Measurements from ENCODE around the gene TSLP.

Gene TSLP

DNA sequence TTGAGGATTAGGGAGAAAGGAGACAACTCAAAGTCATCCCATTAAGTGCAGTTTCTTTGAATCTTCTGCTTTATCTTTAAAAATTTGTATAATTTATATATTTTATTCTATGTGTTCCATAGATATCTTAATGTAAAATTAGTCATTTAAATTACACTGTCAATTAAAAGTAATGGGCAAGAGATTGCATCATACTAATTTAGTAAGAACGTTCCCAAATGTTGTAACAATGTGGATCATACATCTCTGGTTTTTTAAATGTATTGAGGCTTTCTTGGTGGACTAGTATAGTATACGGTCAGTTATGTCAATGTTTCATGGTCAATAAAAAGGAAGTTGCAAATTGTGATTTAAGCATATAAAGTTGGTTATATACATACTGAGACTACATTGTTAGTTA lies 6.2 kb downstream of the TSLP start:
- Histone ChIP-seq H4K91ac (ENCODE audit: low read depth, low read length, poor library complexity) (no peak overlapping the region), H3K23ac (ENCODE audit: low read depth, low read length, poor library complexity) (no peak overlapping the region), H3K4me3 (ENCODE audit: low read length in 2 of 2) (no peak overlapping the region), H3K4ac (ENCODE audit: low read length) (no peak overlapping the region), H2BK5ac (ENCODE audit: low read length) (no peak overlapping the region), H2AFZ (ENCODE audit: low read length) (no peak overlapping the region), H3K18ac (ENCODE audit: low read length) (no peak overlapping the region), H3K27ac (replicated peaks; ENCODE audit: low read length) (no peak overlapping the region), H2BK15ac (ENCODE audit: low read length) (no peak overlapping the region), H3K9me3 (replicated peaks in 1 of 2; ENCODE audit: control insufficient read depth in 2 of 2, insufficient read depth in 1 of 2, low read depth in 1 of 2, low read length in 2 of 2) (no peaks in the 10 kb centered on the region), H3K9ac (ENCODE audit: low read depth, low read length, poor library complexity) (no peak overlapping the region), H3K79me1 (ENCODE audit: low read depth, low read length) (no peaks in the 10 kb centered on the region), H2AK5ac (ENCODE audit: low read depth, low read length) (no peak overlapping the region), H4K8ac (ENCODE audit: low read depth, low read length) (no peak overlapping the region), H3K14ac (ENCODE audit: low read length) (no peak overlapping the region), H2BK12ac (ENCODE audit: low read length) (no peak overlapping the region), H3K4me1 (ENCODE audit: control insufficient read depth in 2 of 2, insufficient read depth in 1 of 2, low read depth in 1 of 2, low read length in 2 of 2) (peaks cover 4 to 5% of the 10 kb centered on the region in 2 donors), H2BK120ac (ENCODE audit: low read depth, low read length) (no peak overlapping the region), H3K4me2 (ENCODE audit: insufficient read depth, low read length, poor library complexity, severe bottlenecking) (no peak overlapping the region), H3K36me3 (replicated peaks in 1 of 2; ENCODE audit: control insufficient read depth in 2 of 2, insufficient read depth in 2 of 2, low read length in 2 of 2) (no peaks in the 10 kb centered on the region), H3K27me3 (ENCODE audit: control insufficient read depth in 3 of 3, insufficient read depth in 3 of 3, low read depth in 1 of 3, low read length in 3 of 3) (peaks cover 0 to 73% (median 16%) of the 10 kb centered on the region in 3 experiments)
- no peak for DNase-seq (ENCODE audit: low spot score)
- no CpG with 5 or more reads among the region's 2 CpGs for WGBS, 2 donors (ENCODE audit: extremely low coverage in 2 of 2, insufficient read length in 2 of 2, insufficient replicate concordance in 1 of 2)

- peaks cover 0 to 54% (median 0%) of the 10 kb centered on the region in 3 experiments for H3K27me3 ChIP-seq (ENCODE audit: control insufficient read depth in 3 of 3, insufficient read depth in 3 of 3, low read depth in 1 of 3, low read length in 3 of 3)
- H2BK15ac ChIP-seq (ENCODE audit: low read length): no peak overlapping the region
- H2BK5ac ChIP-seq (ENCODE audit: low read length): no peak overlapping the region
- no peak overlapping the region for H3K14ac ChIP-seq (ENCODE audit: low read length)
- no peak overlapping the region for H3K23ac ChIP-seq (ENCODE audit: low read depth, low read length, poor library complexity)
- H3K4me1 ChIP-seq (ENCODE audit: control insufficient read depth in 2 of 2, insufficient read depth in 1 of 2, low read depth in 1 of 2, low read length in 2 of 2): peaks cover 0 to 3% of the 10 kb centered on the region in 2 donors
- H3K9ac ChIP-seq (ENCODE audit: low read depth, low read length, poor library complexity): no peak overlapping the region
- no peaks in the 10 kb centered on the region for H3K79me1 ChIP-seq (ENCODE audit: low read depth, low read length)
- no peak overlapping the region for H4K8ac ChIP-seq (ENCODE audit: low read depth, low read length)
- no peaks in the 10 kb centered on the region for H3K9me3 ChIP-seq (replicated peaks in 1 of 2; ENCODE audit: control insufficient read depth in 2 of 2, insufficient read depth in 1 of 2, low read depth in 1 of 2, low read length in 2 of 2)
- H3K18ac ChIP-seq (ENCODE audit: low read length): no peak overlapping the region
- H2BK12ac ChIP-seq (ENCODE audit: low read length): no peak overlapping the region
- H3K27ac ChIP-seq (replicated peaks; ENCODE audit: low read length): no peak overlapping the region
- no peaks in the 10 kb centered on the region for H3K36me3 ChIP-seq (replicated peaks in 1 of 2; ENCODE audit: control insufficient read depth in 2 of 2, insufficient read depth in 2 of 2, low read length in 2 of 2)
- H2AFZ ChIP-seq (ENCODE audit: low read length): no peak overlapping the region
- H4K91ac ChIP-seq (ENCODE audit: low read depth, low read length, poor library complexity): no peak overlapping the region
- no CpG with 5 or more reads among the region's 1 CpG for WGBS, 2 donors (ENCODE audit: extremely low coverage in 2 of 2, insufficient read length in 2 of 2, insufficient replicate concordance in 1 of 2)
- H2BK120ac ChIP-seq (ENCODE audit: low read depth, low read length): no peak overlapping the region
- DNase-seq (ENCODE audit: low spot score): no peak
- H2AK5ac ChIP-seq (ENCODE audit: low read depth, low read length): no peak overlapping the region
- H3K4me2 ChIP-seq (ENCODE audit: insufficient read depth, low read length, poor library complexity, severe bottlenecking): no peak overlapping the region
- H3K4ac ChIP-seq (ENCODE audit: low read length): no peak overlapping the region
- no peak overlapping the region for H3K4me3 ChIP-seq (ENCODE audit: low read length in 2 of 2)
Measured at GRCh38 chr5:111079846-111080245, 8.3 kb downstream of the TSLP start.

- Histone ChIP-seq H2BK12ac (ENCODE audit: low read length) (no peak overlapping the region), H3K14ac (ENCODE audit: low read length) (no peak overlapping the region), H3K4me2 (ENCODE audit: insufficient read depth, low read length, poor library complexity, severe bottlenecking) (no peak overlapping the region), H3K23ac (ENCODE audit: low read depth, low read length, poor library complexity) (no peak overlapping the region), H3K4me1 (ENCODE audit: control insufficient read depth in 2 of 2, insufficient read depth in 1 of 2, low read depth in 1 of 2, low read length in 2 of 2) (no peaks in the 10 kb centered on the region), H3K9me3 (replicated peaks in 1 of 2; ENCODE audit: control insufficient read depth in 2 of 2, insufficient read depth in 1 of 2, low read depth in 1 of 2, low read length in 2 of 2) (no peaks in the 10 kb centered on the region), H3K9ac (ENCODE audit: low read depth, low read length, poor library complexity) (no peak overlapping the region), H2AFZ (ENCODE audit: low read length) (no peak overlapping the region), H2BK15ac (ENCODE audit: low read length) (no peak overlapping the region), H3K4ac (ENCODE audit: low read length) (no peak overlapping the region), H3K27ac (replicated peaks; ENCODE audit: low read length) (no peak overlapping the region), H3K79me1 (ENCODE audit: low read depth, low read length) (no peaks in the 10 kb centered on the region), H2AK5ac (ENCODE audit: low read depth, low read length) (no peak overlapping the region), H2BK120ac (ENCODE audit: low read depth, low read length) (no peak overlapping the region), H3K18ac (ENCODE audit: low read length) (no peak overlapping the region), H3K27me3 (ENCODE audit: control insufficient read depth in 3 of 3, insufficient read depth in 3 of 3, low read depth in 1 of 3, low read length in 3 of 3) (peaks cover 0 to 26% (median 0%) of the 10 kb centered on the region in 3 experiments), H2BK5ac (ENCODE audit: low read length) (no peak overlapping the region), H3K36me3 (replicated peaks in 1 of 2; ENCODE audit: control insufficient read depth in 2 of 2, insufficient read depth in 2 of 2, low read length in 2 of 2) (no peaks in the 10 kb centered on the region), H3K4me3 (ENCODE audit: low read length in 2 of 2) (no peak overlapping the region), H4K8ac (ENCODE audit: low read depth, low read length) (no peak overlapping the region), H4K91ac (ENCODE audit: low read depth, low read length, poor library complexity) (no peak overlapping the region)
- no CpG with 5 or more reads among the region's 7 CpGs for WGBS, 2 donors (ENCODE audit: extremely low coverage in 2 of 2, insufficient read length in 2 of 2, insufficient replicate concordance in 1 of 2)
- DNase-seq (ENCODE audit: low spot score): no peak
Measured at GRCh38 chr5:111083323-111083722, 11.8 kb downstream of the TSLP start.

GRCh38 chr5:111092062-111092853 lies 20.7 kb downstream of the TSLP start, which contains the start of gene WDR36:
Gene WDR36 (plus strand): TSS chr5:111092348. CDS start chr5:111092457, 109 bp downstream.
- Histone ChIP-seq H3K27me3 (ENCODE audit: control insufficient read depth in 3 of 3, insufficient read depth in 3 of 3, low read depth in 1 of 3, low read length in 3 of 3) (no peaks in the 10 kb centered on the region), H3K23ac (ENCODE audit: low read depth, low read length, poor library complexity) (peak within 1 kb of the TSS; percentile 4), H2AK5ac (ENCODE audit: low read depth, low read length) (no peak within 1 kb of the TSS), H3K36me3 (replicated peaks in 1 of 2; ENCODE audit: control insufficient read depth in 2 of 2, insufficient read depth in 2 of 2, low read length in 2 of 2) (peaks cover 0 to 30% of the 10 kb centered on the region in 2 donors), H3K9ac (ENCODE audit: low read depth, low read length, poor library complexity) (peak within 1 kb of the TSS; percentile 79), H2BK5ac (ENCODE audit: low read length) (peak within 1 kb of the TSS; percentile 69), H3K9me3 (replicated peaks in 1 of 2; ENCODE audit: control insufficient read depth in 2 of 2, insufficient read depth in 1 of 2, low read depth in 1 of 2, low read length in 2 of 2) (peaks cover 3 to 9% of the 10 kb centered on the region in 2 donors), H3K14ac (ENCODE audit: low read length) (peak within 1 kb of the TSS; percentile 47), H3K27ac (replicated peaks; ENCODE audit: low read length) (peak within 1 kb of the TSS; percentile 34), H3K4ac (ENCODE audit: low read length) (no peak within 1 kb of the TSS), H3K4me2 (ENCODE audit: insufficient read depth, low read length, poor library complexity, severe bottlenecking) (peak within 1 kb of the TSS; percentile 89), H2BK120ac (ENCODE audit: low read depth, low read length) (no peak within 1 kb of the TSS), H3K79me1 (ENCODE audit: low read depth, low read length) (no peaks in the 10 kb centered on the region), H2BK15ac (ENCODE audit: low read length) (no peak within 1 kb of the TSS), H3K4me3 (ENCODE audit: low read length in 2 of 2) (peak within 1 kb of the TSS; percentile 70 to 96), H2AFZ (ENCODE audit: low read length) (peak within 1 kb of the TSS; percentile 94), H3K18ac (ENCODE audit: low read length) (peak within 1 kb of the TSS; percentile 87), H2BK12ac (ENCODE audit: low read length) (no peak within 1 kb of the TSS), H3K4me1 (ENCODE audit: control insufficient read depth in 2 of 2, insufficient read depth in 1 of 2, low read depth in 1 of 2, low read length in 2 of 2) (peaks cover 0 to 9% of the 10 kb centered on the region in 2 donors), H4K8ac (ENCODE audit: low read depth, low read length) (peak within 1 kb of the TSS; percentile 72), H4K91ac (ENCODE audit: low read depth, low read length, poor library complexity) (peak within 1 kb of the TSS; percentile 77)
- WGBS, 2 donors (ENCODE audit: extremely low coverage in 2 of 2, insufficient read length in 2 of 2, insufficient replicate concordance in 1 of 2): no CpG with 5 or more reads among the region's 50 CpGs
- DNase-seq (ENCODE audit: low spot score): peak; percentile 90
